Bronchial epithelial cell (primary cell): ENCODE data around the gene EML3. TPM values are rescaled to one million over a fixed set of nuclear protein-coding genes. Genes with fewer than 3 reads are reported as not detected.

ENCODE experiments used
- DNase-seq: peaks from one replicate; pipeline ENCODE4 v3.0.0-alpha.2; 2010; ENCODE audit warnings: low read depth
- FAIRE-seq: peaks from 2 replicates; lab custom pipeline; 2011; peaks lifted over from hg19 to GRCh38; lab: Jason Lieb, UNC
- H3K27me3 ChIP-seq: 2 replicates; pipeline ENCODE4 v1.5.1; 2011; ENCODE audit warnings: low read length; ENCODE audit not compliant: control insufficient read depth, insufficient read depth
- H3K36me3 ChIP-seq: 2 replicates; pipeline ENCODE4 v1.5.1; 2011; ENCODE audit warnings: low read length; ENCODE audit not compliant: control insufficient read depth, insufficient read depth
- H3K4me3 ChIP-seq: 2 replicates; pipeline ENCODE4 v1.5.1; 2011; ENCODE audit warnings: mild to moderate bottlenecking, low read depth, low read length, control low read depth
- total RNA-seq: library from RNA; depleted of rRNA; stranded (reverse); fragments of >200 nt; gene quantifications from 2 replicates; pipeline ENCODE4 v1.2.1, GENCODE V29; 2014
- TF ChIP-seq, protein P1 (sequence below): IDR thresholded peaks from 2 replicates; pipeline ENCODE4 v1.5.1; 2011; ENCODE audit warnings: mild to moderate bottlenecking, moderate library complexity, low read length, control low read depth, inconsistent platforms; ENCODE audit not compliant: insufficient read depth, severe bottlenecking

Gene EML3
- total RNA-seq, 1 donor from 2014 or later, result 10.0 TPM

DNA sequence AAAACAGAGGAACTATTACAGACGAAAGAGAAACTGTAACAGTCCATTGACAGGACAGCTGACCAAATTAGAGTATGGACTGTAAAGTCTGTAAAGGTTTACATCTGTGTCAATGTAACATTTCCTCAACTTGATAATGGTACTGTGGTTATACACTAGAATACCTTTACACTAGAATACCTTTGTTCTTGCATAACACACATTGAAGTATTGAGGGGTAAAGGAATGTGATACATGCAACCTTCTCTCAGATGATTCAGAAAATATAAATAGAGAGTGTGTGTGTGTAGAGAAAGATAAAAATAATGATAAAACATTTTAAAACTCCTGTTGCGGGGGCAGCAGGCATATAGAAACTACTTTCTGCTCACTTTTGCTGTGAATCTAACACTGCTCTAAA lies 33.3 kb downstream of the EML3 start:
- DNase-seq (no peak), FAIRE-seq (no peak)
- Histone ChIP-seq H3K27me3 (no peaks in the 10 kb centered on the region), H3K36me3 (peaks cover 18% of the 10 kb centered on the region), H3K4me3 (no peak overlapping the region)
- TF ChIP-seq, protein P1, sequence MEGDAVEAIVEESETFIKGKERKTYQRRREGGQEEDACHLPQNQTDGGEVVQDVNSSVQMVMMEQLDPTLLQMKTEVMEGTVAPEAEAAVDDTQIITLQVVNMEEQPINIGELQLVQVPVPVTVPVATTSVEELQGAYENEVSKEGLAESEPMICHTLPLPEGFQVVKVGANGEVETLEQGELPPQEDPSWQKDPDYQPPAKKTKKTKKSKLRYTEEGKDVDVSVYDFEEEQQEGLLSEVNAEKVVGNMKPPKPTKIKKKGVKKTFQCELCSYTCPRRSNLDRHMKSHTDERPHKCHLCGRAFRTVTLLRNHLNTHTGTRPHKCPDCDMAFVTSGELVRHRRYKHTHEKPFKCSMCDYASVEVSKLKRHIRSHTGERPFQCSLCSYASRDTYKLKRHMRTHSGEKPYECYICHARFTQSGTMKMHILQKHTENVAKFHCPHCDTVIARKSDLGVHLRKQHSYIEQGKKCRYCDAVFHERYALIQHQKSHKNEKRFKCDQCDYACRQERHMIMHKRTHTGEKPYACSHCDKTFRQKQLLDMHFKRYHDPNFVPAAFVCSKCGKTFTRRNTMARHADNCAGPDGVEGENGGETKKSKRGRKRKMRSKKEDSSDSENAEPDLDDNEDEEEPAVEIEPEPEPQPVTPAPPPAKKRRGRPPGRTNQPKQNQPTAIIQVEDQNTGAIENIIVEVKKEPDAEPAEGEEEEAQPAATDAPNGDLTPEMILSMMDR, result no peak

DNA sequence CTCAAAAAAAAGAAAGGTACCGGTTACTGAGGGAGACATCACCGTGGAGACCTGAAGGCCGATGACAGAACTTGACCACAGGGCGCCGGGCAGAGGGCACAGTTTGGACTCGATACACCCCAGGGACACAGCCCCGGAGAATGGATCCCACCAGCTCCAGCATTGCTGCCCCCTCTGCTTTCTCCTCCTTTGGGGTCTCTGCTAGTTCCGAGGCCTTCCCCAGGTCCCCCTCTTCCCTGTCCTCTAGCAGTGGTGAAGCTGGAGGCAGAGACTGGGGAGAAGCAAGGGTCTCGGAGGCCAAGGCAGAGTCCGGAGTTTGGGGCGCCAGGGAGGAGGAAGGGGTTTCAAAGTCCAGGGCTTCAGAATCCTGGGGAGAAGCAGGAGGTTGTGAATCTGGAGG lies 34.0 kb downstream of the EML3 start:
- DNase-seq, result no peak
- no peaks in the 10 kb centered on the region for H3K27me3 ChIP-seq
- peaks cover 15% of the 10 kb centered on the region for H3K36me3 ChIP-seq
- no peak overlapping the region for H3K4me3 ChIP-seq
- FAIRE-seq, result no peak
- TF ChIP-seq, protein P1, result no peak

DNA sequence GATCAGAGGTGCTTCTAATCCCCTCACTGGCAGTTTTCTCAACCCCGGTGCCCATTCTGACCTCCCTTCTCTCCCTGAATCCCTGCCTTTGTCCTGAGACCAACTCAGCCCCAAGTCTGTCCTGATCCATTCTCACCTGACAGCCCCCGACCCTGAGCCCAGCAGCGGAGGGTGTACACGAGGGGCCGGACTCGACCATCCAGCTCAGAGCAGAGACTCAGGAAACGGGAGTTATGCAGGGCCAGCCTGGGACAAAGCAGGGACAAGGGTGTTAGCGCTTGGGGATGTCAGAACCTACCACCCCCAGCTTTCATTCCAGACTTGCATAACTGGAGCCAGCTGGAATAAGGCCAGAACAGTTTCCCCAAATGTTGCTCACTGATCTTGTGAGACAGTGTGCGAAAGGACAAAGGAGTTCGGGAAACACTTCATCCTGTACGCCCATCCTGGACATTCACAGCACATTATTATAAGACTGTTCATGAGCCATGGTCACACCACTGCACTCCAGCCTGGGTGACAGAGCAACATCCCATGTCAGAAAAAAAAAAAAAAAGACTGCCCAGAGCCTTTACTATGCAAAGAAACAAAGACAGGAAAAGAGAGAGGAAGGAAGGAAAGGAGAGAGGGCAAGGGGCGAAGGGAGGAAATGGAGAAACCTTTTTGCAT lies 35.4 kb downstream of the EML3 start:
- FAIRE-seq, result no peak
- TF ChIP-seq, protein P1, result no peak
- Histone ChIP-seq H3K4me3 (no peak overlapping the region), H3K36me3 (peaks cover 15% of the 10 kb centered on the region), H3K27me3 (no peaks in the 10 kb centered on the region)
- DNase-seq, result no peak

DNA sequence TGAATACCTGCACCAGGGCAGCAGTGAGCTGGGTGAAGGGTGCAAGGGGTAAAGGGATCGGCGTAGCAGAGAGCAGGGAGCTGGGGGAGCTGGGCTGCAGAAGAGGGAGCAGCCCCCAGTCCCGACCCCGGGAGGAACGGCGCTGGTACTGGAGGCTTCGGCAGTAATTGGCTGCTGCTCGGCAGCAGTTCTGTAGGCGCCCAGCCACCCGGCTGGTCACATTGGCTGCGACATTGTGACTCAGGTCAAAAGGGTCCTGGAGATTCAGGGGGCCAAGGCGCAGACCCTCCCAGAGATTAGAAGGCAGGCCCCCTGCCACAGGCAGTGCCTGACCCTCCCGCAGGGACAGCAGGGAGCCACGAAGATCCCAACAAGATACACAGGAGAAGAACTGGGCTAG lies 36.7 kb downstream of the EML3 start:
- no peaks in the 10 kb centered on the region for H3K27me3 ChIP-seq
- TF ChIP-seq, protein P1, result no peak
- H3K36me3 ChIP-seq, result peaks cover 24% of the 10 kb centered on the region
- no peak overlapping the region for H3K4me3 ChIP-seq
- no peak for DNase-seq
- FAIRE-seq, result no peak

DNA sequence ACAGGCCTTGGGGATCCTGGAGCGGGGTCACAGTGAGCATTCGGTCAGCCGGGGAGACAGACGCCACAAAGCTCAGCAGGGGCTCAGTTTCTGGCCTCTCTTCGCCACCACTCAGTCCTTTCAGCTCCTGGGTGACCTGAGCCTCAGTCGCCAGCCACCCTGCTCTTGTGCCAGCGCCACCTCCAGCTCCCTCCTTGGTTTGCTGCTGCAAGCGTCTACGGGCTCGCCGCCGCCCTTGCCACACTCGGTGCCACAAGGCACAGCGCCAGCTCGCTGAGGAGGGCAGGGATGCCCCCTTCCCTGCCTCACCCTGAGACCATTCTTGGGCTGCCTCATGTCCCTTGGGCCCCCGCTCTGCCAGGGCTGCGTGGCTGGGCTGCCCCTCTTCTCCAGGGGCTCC lies 37.4 kb downstream of the EML3 start:
- Histone ChIP-seq H3K4me3 (no peak overlapping the region), H3K36me3 (peaks cover 29% of the 10 kb centered on the region), H3K27me3 (no peaks in the 10 kb centered on the region)
- DNase-seq, result no peak
- no peak for FAIRE-seq
- TF ChIP-seq, protein P1, result no peak

DNA sequence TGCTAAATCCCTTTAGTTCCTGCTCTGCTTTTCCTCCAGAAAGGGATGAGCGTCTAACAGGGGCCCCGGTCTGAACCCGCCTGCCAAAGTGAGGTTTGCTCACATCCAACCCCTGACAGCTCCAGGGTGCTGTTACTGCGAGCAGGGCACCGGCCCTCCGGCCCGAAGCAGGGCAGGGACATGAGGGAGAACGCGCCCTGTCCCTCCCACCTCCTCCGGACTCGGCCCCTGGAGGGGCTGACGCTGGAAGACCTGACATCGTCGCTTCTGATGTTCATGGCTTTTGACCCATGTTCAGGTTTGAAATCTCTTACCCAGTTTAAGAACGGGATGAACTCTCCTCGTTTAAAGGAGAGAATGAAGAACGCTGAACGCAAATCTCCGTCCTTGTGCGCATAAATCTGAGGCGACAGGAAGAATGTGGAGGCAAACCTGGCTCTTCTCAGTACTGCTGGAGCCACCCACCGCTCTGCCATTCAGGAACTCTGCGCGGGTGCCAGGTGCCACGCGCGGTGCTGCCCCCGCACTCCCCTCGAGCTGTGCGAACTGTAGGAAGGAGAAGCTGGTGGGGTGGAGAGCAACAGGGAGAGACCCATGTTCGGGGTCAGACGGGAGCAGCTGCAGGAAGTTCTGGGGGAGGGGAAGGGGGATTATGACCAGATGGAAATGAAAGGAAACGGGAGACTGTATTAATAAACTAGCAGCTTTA lies 38.1 kb downstream of the EML3 start:
- FAIRE-seq, result no peak
- H3K27me3 ChIP-seq, result no peaks in the 10 kb centered on the region
- TF ChIP-seq, protein P1, result no peak
- DNase-seq, result no peak
- H3K4me3 ChIP-seq, result peak overlapping the region; percentile 57
- H3K36me3 ChIP-seq, result peaks cover 30% of the 10 kb centered on the region
